GM18511 (cell line): ENCODE data around the gene KANSL1.

Experiments used
- ATAC-seq: cut with Tn5 transposase; IDR thresholded peaks from one replicate; pipeline ENCODE4 v1.9.1; 2021; ENCODE audit warnings: mild to moderate bottlenecking, moderate library complexity; ENCODE audit not compliant: unreplicated experiment

KANSL1 gene

DNA sequence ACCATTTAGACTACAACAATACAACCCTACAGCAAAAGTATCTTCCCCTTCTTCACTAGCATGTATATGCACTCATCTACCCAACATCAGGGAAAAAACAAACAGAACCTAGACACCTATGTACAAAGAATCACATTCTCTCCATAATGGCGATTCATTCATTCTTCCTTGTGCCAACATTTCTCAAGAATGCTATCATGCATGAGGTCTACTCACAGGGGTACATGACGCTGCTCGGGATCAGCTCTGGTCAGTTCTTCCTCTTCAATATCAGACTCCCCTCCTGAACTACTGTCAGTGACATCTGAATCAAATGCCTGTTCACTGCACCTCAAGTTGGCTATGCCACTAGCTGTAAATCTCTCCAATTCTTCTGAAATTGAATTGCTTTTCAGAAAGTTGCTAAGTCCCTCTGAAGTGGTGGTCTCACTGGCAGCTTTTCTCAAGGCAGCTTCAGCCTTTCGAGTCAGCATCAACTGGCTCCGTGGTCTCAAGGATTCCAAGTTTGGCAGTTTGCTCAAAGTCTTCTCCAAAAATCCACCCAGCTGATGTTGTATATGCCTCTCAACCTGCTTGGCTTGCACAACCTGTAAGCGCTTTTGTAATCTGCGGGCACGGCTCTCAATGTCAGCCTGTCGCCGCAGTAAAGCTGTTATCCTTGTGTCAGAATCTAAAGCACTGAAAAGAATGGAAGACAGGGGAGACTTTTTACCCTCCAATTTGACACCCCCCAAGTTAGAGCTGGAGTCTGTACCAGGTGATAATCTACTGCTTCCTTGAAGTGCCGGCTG lies 22.4 kb downstream of the KANSL1 start:
- ATAC-seq: no peak

DNA sequence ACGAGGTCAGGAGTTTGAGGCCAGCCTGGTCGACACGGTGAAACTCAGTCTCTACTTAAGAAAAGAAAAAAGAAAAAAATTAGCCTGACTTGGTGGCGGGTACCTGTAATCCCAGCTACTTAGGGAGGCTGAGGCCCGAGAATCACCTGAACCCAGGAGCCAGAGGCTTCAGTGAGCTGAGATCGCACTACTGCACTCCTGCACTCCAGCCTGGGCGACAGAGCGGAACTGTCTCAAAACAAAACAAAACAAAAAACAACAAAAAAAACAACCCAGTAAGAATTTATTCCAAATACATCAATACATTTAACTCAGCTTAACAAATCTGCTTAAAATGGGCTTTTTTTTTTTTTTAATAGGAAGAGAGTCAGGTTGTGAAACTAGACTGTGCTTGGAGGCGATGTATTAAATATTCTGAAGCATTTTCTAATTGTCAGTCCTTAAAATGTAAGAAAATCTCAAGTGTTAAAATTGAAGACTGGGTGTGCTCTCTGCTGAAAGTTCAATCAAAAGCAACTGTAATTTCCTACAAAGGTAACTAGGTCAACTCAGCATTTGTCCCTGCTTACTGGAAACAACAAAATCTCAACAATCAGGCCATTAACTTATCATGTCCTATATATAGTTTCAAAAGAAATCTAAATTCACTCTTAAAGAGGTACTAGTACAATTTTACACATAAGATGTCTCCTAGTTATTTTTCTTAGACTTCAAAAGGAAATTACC lies 23.2 kb downstream of the KANSL1 start:
- no peak for ATAC-seq

DNA sequence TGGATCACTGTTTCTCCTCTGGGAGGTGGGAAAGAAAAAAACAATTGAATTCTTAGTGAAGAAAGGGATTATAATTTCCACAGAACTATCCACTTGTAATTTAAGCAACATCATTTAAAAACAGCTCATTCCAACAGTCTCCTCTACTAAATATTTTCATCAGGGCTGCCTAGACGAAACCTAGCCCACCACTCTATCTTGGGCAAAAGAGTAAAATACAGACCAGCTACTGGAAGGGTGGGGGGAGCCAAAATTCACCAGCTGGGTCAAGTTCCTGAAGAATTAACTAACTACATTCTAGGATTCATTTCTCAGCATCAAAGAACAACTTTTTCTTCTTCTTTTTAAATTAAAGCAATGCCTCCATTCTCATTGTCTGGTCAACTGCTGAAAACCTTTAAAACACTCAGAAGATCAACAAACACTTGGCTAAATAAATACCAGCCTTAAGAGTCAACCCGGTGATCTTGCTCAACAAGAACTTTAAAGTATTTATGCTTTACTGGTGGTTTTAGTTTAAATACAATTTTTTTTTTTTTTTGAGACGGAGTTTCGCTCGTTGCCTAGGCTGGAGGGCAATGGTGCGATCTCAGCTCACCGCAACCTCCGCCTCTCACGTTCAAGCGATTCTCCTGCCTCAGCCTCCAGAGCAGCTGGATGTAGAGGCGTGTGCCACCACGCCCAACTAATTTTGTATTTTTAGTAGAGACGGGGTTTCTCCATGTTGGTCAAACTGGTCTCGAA lies 25.2 kb downstream of the KANSL1 start:
- ATAC-seq: no peak

DNA sequence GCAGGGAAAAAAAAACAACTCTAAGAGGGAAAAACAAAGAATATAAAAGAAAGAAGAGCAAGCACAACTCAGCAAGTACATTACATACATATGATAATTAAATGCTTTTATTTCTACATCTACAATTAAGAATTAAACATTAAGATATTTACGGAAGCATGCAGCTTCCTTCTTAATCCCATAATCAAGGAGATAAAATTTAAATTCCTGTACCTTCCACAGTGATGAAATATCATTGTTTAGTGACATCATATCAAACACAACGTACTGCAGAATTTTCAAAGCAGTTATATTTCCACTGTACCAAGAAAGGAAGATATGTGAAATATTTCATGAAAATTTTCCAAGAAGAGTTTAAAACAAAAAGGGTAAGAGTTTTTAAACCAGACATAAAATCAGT lies 26.0 kb downstream of the KANSL1 start:
- ATAC-seq: no peak

DNA sequence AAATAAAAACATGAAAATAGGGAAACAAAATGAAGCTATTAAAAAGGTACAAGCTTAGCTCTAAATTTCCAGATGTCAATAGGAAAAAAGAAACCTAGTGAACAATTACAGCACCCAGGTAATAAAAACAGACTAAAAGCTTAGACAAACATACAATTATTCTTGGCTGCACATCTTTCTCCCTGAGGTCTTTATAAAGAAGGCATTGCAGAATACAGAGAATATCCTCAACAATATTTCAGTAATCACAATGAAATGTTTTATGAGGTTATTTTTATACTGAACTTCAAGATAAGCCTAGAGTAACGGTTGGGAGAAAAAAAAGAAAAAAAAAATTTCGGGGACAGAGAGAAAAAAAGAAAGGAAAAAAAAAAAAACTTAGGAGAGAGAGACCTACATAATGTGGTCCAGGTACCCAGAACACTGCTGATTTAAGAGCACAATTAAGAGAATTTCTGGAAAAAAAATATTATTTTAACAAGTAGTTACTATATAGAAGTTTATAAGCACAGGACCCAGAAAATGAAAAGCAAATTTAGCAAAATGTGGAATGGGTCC lies 26.5 kb downstream of the KANSL1 start:
- no peak for ATAC-seq

DNA sequence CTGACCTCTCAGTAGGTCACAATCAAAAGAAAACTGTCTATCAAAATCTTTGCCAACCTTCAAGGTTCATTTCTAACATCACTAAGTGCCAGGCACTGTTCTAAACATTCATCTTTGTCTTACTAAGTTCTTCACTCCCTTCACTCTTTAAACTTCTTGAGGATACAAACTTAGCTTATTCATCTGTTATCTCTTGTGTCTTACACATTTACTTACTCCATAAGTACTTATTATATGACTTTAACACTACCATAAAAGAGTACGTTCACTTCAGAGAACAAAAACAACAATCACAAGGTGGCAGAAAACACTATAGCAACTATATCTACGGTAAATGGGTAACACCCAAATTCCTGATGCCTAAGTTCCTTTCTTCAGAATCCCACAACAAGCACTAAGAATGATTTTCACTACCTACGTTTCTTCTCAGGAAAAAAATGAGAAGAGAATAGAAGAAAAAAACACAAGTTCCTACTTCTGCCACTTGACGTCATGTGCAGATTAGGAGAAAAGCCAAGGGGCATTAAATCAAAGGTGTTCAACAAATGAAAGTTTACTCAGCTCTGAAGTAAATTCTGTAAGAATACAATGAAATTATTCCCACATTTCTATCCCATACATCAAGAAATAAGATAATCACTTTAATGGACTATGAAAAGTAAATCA lies 29.2 kb downstream of the KANSL1 start:
- ATAC-seq: no peak

DNA sequence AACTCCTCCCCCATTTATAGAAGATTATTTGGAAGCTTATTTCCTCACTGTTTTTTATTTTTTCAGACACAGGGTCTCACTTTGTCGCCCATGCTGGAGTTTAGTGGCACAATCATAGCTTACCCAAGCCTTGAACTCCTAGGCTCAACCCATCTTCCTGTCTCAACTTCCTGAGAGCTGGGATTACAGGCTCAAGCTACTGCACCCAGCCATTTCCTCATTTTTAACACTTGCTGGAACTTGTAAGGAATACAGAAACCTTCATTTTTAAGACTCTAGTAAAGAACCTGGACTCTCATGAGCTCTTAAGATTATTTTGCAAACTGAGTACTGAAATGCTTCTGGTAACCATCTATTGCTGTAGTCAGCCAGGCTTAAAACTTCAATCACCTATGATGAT lies 29.9 kb downstream of the KANSL1 start:
- ATAC-seq: no peak

DNA sequence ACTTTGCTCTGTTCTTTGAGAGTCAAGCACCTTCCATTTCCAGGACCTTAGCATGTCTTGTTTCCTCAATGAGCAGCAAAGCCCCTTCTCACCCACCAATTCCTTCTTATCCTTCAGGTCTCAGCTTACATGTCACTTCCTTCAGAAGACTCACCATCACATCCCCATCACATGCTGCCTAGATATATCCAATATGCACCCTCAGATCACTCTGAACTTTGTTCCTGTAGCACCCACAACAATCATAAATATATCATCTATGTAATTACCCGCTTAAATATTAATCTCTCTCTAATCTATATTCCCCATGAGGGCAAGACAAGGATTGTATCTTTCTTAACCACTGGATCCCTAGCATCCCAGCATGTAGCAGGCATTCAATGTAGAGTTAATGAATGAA lies 30.4 kb downstream of the KANSL1 start:
- ATAC-seq: no peak

DNA sequence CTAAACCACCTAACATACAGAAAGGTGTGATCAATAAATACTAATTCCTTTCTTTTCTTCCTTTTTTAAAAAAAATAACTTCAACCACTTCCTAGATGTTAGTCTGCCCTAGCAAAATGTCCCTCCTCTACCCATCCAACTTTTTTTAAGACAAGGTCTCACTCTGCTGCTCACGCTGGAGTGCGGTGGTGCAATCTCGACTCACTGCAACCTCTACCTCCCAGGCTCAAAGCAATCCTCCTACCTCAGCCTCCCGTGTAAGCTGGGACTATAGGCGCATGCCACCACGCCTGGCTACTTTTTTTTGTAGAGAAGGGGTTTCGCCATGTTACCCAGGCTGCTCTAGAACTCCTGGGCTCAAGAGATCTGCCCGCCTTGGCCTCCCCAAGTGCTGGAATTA lies 33.1 kb downstream of the KANSL1 start:
- ATAC-seq: no peak

DNA sequence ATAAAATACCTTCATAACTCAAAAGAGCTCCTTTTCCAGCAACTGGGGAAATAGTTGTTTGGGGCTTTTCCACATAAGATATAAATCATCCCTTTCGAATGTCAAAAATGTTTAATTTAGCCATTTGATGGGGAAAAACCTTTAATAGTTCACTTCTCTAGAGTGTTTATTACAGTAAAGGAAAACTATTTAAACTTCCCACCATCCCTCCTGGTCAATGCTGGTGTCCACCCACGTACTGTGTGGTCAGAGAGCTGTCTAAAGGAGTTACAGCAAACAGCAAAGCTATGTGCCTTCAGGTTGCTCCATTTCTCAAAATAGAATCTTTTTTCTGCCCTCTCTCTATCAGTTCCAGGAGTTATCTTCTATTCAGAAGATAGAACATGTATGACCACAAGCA lies 33.5 kb downstream of the KANSL1 start:
- ATAC-seq: no peak

DNA sequence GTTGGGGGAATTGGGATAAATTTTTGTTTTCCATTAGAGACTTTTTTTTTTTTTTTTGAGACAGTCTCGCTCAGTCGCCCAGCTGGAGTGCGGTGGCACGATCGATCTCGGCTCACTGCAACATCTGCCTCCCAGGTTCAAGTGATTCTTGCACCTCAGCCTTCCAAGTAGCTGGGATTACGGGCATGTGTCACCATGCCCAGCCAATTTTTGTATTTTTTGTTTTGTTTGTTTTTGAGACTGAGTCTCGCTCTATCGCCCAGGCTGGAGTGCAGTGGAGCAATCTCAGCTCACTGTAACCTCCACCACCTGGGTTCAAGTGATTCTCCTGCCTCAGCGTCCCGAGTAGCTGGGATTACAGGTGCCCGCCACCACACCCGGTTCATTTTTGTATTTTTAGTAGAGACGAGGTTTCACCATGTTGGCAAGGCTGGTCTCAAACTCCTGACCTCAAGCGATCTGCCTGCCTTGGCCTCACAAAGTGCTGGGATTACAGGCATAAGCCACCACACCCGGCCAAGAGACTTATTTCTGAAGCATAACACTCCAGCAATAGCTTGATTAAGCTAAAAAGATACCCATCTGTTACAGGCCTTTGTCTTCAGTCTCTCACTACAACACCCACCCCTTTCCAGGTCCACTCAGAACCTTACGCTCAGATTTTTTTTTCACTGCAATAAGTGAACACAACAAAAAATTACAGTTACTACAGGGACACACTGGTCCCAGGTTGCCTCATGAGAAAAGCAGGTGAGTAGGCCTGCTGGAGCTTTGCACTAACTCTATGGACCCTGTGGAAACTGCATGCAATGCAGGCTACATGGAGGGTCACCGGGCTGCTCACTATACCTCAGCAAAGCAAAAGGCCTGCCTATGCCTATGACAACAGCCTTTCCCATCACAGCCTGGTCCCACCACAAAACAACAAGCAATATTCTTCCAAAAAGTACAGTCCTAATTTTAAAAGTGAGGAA lies 34.6 kb downstream of the KANSL1 start:
- ATAC-seq: no peak

DNA sequence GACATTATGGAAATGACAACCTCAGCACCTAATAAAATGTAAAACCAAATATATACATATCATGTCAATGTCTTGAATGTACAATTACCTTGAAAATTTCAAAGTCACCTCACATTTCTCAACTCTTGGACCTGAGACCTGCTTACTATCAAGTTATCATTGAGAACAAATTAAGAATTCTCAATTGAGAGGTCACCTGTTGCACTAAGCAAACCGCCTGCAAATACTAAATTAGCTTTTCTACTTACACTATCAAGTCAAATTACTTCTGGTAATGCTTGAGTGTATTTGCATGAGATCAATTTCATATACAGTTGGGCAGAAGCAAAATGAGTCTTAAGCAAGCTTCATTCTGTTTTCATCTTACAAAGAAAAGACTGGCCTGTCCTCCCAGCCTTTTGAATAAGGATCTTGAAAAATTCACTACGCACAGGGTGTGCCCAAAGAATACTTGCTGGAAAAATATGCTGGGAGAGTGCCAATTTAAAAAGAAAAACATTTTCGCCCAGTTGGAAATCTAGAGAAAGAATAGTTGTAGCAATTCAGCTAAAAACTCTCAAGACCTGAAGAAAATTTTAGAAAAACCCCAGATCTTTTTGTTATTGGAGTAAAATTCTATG lies 35.7 kb downstream of the KANSL1 start:
- no peak for ATAC-seq

DNA sequence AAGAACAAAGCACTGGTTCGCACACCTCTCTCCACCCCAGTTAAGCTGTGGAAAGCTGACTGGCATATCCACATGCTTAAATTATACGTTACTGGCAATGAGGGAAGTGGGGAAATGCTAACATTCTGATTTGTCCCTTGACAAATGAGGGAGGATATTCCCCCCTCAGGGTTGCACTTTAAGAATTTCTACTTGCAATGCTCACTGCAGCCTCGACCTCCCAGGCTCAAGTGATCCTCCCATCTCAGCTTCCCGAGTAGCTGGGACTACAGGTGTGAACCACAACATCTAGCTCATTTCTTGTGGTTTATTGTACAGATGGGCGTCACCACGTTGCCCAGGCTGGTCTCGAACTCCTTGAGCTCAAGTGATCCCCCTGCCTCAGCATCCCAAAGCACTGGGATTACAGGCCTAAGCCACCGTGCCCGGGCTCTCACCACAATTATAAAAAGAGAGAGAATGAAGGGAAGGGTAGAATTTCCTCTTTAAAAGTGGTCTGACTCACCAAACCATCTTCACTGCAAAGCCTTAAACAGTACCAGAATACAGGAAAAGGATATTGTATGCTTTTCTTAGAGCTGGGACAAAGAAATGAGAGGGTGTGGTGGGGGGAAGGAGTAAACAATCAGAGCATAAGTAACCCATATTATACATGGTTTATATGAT lies 38.9 kb downstream of the KANSL1 start:
- no peak for ATAC-seq

DNA sequence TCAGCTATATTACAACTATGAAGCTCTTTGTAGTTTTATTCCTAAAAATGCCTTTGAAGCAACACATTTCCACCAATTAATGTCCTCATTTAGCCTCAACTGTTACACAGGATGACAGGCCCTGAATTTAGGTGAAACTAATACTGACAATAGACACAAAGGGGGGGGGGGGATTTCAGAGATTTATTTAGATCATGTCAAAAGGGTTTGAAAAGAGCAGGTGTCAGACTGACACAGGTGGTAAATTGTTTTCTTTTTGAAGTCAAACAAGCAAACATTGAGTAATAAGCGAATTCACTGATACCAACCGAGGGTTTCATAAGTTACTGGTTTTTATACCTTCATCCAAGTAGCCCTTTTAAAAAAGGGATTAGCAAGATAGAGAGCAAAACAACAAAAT lies 40.8 kb downstream of the KANSL1 start:
- no peak for ATAC-seq

DNA sequence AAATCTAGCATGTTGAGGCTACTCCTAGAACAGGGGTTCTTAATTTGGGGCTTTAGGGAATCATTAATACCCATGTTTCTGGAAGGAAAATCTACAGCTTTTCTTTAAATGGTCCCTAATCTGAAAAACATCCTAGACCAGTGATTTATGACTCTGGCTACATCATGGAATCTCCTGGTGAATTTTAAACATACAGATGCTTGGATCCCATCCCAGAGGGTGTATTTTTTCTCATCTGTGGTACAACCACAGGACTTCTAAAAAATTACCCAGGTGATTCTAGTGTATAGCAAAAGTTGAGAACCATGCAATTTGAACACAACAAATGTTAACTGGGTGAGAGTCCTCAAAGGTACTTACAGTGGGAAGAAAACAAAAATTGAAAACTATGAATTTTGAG lies 41.5 kb downstream of the KANSL1 start:
- no peak for ATAC-seq

DNA sequence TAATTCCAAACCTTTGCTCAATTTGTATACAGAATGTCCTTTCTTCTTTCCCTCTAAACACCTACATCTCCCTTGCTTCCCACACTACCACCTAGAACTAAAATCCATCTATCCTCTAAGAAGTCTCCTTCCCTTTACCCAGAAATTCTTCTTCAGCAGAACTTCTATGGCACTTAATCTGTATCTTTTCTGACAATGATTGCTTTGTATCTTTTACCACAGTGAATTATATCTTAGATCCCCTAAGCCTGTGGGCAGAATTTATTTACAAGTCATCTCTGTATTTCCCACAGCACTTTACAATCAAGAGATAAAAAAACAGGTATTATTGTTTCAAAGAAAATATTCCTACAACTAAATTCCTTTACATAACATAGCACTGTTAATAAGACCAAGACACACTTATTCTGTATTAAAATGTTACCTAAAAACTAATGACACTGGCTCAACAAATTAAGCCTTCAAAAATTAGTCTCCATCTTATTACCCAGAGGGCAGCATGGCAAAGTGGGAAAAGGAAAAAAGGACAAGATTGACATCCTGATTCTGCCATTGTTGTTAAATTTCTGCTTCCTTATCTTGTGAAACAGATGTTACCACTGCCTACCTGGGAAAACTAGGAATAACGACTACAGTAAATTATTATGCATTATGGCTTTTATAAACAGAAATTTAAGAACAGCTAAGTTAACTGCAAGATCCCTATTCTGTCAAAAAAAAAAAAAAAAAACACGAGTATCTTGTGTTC lies 42.8 kb downstream of the KANSL1 start:
- no peak for ATAC-seq

DNA sequence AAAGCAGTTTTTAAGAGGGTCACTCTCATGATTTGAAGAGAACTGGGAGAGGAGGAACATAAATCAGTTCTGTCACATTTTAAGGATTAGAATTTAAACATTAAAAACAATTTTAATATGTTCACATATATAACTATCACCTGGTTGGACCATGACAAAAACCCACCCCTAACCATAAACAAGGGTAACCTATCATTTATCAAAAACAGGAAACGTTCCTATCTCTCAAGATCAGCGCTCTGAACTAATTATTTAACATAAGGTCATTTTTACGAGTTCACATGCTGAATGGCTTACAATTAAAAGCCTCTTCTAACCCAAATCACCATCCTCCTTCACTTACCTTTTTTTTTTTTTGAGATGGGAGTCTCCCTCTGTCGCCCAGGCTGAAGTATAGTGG lies 45.0 kb downstream of the KANSL1 start:
- no peak for ATAC-seq

DNA sequence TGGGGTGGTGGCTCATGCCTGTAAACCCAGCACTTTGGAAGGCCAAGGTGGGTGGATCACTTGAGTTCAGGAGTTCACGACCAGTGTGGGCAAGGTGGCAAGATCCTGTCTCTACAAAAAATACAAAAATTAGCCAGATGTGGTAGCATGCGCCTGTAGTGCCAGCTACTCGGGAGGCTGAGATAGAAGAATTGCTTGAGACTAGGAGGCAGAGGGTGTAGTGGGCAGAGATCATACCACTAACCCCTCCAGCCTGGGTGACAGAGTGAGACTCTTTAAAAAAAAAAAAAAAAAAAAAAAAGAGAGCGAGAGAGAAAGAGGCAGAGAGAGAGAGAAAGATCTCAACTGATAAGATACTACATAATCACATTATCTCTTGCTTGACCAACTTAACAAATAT lies 45.9 kb downstream of the KANSL1 start:
- ATAC-seq: no peak
